HG03045 (cell line): Measurements from ENCODE around the gene EXOG.

Experiments
- ATAC-seq: cut with Tn5 transposase; IDR thresholded peaks from one replicate; pipeline ENCODE4 v1.9.1; 2021; ENCODE audit warnings: mild to moderate bottlenecking, moderate library complexity; ENCODE audit not compliant: unreplicated experiment

The EXOG gene

GRCh38 chr3:38543586-38543985, 47.4 kb downstream of the EXOG start:
- no peak for ATAC-seq

- ATAC-seq: no peak
Observed at GRCh38 chr3:38544926-38545325, 48.8 kb downstream of the EXOG start.

- ATAC-seq: no peak
Observed at GRCh38 chr3:38545550-38545949, 49.4 kb downstream of the EXOG start.

GRCh38 chr3:38545983-38546382, 49.8 kb downstream of the EXOG start:
- ATAC-seq: no peak

- no peak for ATAC-seq
Observed at GRCh38 chr3:38548154-38548931, 52.2 kb downstream of the EXOG start.

- ATAC-seq: no peak
Observed at GRCh38 chr3:38549082-38549481, 52.9 kb downstream of the EXOG start.

- no peak for ATAC-seq
Observed at GRCh38 chr3:38549486-38549885, 53.3 kb downstream of the EXOG start.

GRCh38 chr3:38549957-38550840, 54.1 kb downstream of the EXOG start:
- no peak for ATAC-seq

GRCh38 chr3:38551026-38551832, 55.1 kb downstream of the EXOG start:
- ATAC-seq: no peak

- no peak for ATAC-seq
Observed at GRCh38 chr3:38552364-38552763, 56.2 kb downstream of the EXOG start.

GRCh38 chr3:38553071-38553470, 56.9 kb downstream of the EXOG start:
- no peak for ATAC-seq

GRCh38 chr3:38554127-38554827, 58.1 kb downstream of the EXOG start:
- no peak for ATAC-seq

GRCh38 chr3:38555149-38555840, 59.2 kb downstream of the EXOG start:
- no peak for ATAC-seq

- ATAC-seq: no peak
Observed at GRCh38 chr3:38555926-38556325, 59.8 kb downstream of the EXOG start.

GRCh38 chr3:38556640-38557358, 60.7 kb downstream of the EXOG start:
- ATAC-seq: no peak

GRCh38 chr3:38558864-38559263, 62.7 kb downstream of the EXOG start:
- ATAC-seq: no peak

GRCh38 chr3:38560284-38560683, 64.1 kb downstream of the EXOG start:
- ATAC-seq: no peak

GRCh38 chr3:38560996-38561717, 65.0 kb downstream of the EXOG start:
- no peak for ATAC-seq
